Activated CD8-positive, alpha-beta memory T cell treated with anti-CD3 and anti-CD28 coated beads for 36 hours (primary cell): ENCODE measurements around the gene FGF7. TPM values are rescaled to one million over a fixed set of nuclear protein-coding genes. Genes with fewer than 3 reads are reported as not detected.
"Not testable (repeated sequence)": the region's sequence is repeated elsewhere in the genome, so short reads cannot be mapped to it uniquely, and the experiment has no call there.

Experiments used
- CTCF ChIA-PET: fragments of 350-600 bp; sonication (Branson Sonifier 250); formaldehyde crosslinking; loops from one replicate; lab custom pipeline; 2021; ENCODE audit warnings: antibody characterized with exemption; lab: Charles Lee
- POLR2A ChIA-PET: fragments of 350-600 bp; sonication (Branson Sonifier 250); formaldehyde crosslinking; loops from one replicate; lab custom pipeline; 2021; ENCODE audit warnings: antibody characterized with exemption; lab: Charles Lee
- total RNA-seq, 2 experiments: library from RNA; stranded (reverse); gene quantifications; one replicate each; pipeline ENCODE4 v1.2.3, GENCODE V29; 2021

The FGF7 gene
- total RNA-seq, 2 experiments from 2014 or later = not detected

DNA sequence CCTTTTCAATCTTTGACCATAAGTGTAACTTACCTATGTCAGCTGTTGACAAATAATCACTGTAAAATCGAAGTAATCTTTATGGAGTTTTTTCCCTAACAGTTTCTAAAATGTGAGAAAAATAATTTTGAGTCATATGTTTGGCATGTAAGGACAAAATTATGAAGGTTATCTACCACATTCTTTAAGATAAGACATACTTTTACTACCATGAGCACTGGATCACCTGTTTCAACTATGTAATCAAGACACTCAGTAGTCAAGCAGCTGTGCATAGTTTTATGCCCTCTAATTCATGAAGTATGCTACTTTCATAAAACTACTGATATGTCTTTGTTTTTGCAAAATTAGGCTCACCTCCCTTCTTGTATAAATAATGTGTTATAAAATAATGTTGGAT lies 12.1 kb downstream of the FGF7 start:
- POLR2A ChIA-PET = no interaction called here

DNA sequence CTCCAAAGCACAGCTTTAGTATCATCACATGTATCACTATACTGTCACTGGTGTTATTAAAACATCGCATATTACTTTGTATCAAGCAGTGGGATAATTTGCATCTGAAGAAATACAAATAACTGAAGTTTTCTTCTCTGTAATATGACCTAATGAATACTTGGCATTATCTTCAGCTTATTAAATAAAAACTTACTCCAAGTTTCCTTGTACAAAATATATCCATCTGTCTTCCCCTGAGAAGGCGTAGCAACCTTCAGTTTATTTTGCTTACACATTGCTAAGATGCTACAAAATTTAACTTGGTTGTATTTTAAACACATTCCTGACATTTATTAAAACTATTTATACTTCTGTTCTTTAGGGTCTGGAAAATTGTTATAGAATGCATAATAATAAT lies 13.7 kb downstream of the FGF7 start:
- CTCF ChIA-PET = no interaction called here

More for the DNA sequence above, 12.1 kb downstream of the FGF7 start:
- CTCF ChIA-PET = no interaction called here

DNA sequence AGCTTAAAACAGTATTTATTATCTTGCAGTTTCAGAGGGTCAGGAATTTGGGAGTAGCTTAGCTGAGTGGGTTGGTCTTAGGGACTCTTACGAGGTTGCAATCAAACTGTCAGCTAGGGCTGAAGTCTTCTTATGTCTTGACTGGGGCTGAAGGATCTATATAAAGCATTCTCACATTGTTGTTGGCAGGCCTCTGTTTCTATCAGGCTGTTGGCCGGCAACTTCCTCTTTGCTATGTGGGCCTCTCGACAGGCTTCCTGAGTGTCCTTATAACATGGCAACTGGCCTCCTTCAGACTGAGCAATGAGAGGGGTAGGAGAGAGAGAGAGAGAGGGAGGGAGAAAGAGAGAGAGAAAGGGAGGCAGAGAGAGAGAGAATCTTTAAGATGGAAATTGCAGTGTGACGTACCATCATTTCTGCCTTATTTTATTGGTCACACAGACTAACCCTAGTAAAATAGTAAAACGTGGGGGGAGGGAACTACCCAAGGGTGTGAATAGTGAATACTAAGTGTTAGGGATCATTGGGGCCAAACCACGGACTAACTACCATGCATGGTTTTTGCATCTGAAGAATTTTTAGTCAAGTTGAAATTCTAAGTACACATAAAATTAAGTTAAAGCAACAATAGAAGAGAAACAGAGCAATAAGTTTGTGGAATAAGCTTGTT lies 16.1 kb downstream of the FGF7 start:
- ChIA-PET POLR2A (no interaction called here), CTCF (no interaction called here)

More for the DNA sequence above, 13.7 kb downstream of the FGF7 start:
- POLR2A ChIA-PET = no interaction called here

DNA sequence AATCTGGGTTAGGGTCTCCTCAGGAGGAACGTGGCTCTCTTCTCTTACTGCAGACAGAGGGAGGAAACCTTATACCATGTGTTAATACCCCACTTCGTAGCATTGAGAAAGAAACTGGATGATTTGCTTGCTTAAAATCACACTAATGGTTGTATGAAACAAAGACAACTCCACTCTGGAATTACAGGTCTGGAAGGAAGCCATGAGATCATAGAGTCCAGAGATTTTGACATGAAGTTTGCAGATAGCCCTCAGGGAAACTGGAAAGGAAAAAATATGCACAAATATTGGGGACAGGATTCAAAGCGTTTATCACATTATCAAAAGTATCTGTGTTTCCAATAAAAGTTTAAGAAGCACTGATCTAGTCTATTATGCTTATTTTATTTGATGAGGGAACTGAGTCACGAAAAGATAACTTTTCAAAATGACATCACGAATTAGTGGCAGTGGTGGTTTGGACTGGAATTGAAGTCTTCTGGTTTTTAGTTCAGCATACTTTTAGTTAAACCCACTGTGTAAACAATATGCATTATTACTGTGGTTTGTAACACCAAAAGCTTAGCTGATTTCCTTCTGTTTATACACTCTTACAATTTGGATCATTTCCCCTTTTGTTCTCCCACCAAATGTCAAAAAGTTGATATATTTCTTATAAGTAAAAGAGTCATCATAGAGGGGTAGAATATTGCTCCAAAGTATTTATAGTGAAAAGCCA lies 16.8 kb downstream of the FGF7 start:
- POLR2A ChIA-PET = no interaction called here

DNA sequence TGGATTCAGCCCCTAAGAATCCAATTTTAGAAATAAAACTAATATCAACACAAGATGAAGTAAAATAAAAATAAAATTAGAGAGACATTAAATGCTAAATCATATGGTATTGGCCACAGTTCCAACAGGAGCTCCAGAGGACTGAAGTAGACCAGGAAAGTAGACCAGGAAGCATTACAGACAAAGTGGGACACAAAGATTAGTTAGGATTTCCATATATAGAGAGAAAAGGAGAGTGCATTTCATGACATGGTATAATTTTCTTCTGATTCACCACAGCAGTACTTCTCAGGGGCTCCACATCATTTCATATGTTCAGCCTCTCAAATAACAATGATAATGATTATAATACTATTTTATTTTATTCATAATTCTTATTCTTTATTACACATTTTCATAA lies 18.3 kb downstream of the FGF7 start:
- ChIA-PET POLR2A (no interaction called here), CTCF (no interaction called here)

More for the DNA sequence above, 16.8 kb downstream of the FGF7 start:
- CTCF ChIA-PET = no interaction called here

DNA sequence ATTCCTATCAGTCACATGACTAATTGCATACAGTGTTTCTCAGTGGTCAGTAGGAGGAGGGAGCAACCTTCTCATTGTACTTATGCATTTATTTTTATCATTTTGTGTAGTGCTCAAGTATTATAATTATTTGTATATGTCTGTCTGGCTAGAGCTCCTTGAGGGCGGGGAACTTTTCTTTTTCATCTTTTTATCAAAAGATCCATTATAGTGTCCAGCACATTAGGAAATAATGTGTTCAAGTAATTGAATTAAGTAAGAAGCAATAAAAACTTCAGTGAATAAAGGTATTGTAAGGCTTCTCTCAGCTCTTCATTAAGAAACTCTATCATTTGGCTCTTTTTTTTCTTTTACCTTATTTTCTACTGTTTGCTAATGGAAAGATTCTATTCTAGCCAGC lies 18.8 kb downstream of the FGF7 start:
- CTCF ChIA-PET = no interaction called here

DNA sequence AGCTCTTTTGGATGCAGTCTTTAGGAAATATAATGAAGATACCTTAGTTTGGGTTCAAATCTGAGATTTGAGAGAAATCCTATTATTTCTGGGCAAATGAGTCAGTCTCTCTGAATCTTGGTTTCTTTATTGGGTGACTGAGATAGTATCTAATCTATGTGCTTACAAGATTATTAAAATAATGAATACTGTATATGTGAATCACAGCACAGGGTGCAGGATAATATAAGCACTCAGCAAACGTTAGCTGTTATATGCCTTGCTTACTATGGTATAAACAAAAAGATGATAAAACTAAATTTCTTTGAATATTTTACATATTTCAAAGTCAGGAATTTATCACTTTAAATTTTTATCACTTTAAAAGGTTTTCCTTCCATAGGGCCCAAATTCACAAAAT lies 29.6 kb downstream of the FGF7 start:
- ChIA-PET CTCF (no interaction called here), POLR2A (no interaction called here)

More for the DNA sequence above, 18.8 kb downstream of the FGF7 start:
- POLR2A ChIA-PET = no interaction called here

DNA sequence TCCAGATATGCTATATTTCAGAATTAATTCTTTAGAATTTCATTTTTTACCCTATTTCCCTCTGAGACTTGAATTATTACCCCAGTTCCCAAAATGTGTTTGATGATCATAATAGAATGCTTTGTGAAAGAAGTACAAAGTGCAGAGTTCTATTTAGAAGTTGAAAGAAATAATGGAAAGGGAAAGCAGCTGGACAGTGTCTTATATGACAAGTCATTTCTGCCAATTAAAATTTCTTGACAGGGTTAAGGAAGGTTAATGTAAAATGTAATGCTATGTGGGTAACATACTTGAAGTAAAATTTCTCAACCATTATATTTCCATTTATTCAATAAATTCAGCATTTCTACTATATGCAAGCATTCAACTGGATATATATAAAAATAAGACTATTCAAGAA lies 33.1 kb downstream of the FGF7 start:
- ChIA-PET CTCF (no interaction called here), POLR2A (no interaction called here)

DNA sequence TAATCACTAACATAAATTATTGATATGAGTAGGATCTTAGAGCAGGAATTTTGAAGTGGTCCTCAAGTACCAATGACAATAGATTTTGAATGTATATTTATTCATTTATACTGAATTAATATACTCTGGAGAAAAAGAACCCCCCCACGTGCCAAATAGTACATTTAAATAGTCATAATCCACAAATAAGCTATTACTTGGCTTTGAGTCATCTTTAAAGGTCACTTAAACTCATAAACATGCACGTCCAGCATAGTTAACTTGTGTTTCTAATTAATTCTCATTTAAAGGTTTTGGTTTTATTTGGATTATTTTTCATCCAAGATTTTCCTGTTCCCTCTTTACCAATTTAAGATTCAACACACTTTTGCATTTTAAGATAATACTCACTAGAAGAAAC lies 35.1 kb downstream of the FGF7 start:
- CTCF ChIA-PET = no interaction called here
- POLR2A ChIA-PET = no interaction called here

DNA sequence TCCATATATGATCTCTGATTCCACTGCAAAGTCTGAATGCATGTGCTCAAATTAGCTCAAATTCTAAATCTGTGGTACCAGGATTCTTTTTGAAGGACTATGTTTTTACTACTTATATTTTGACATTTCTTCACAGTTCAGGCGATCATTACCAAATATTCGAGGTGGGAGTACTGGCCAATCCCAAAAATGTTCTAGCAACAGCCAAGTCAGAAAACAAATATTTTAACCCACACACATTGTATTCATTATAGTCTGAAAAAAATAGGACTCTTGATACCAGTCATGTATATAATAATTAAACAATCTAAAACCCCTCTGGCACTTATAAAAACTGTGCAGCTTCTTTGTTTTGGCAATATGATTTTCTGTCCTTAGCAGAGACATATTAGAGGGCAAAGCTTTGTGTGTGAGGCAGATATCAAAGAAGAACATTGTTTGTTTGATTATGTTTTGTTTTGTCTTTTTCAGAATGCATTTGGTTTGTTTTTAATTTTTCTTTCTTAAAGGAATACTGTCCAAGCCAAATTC lies 37.4 kb downstream of the FGF7 start:
- ChIA-PET CTCF (no interaction called here), POLR2A (no interaction called here)

DNA sequence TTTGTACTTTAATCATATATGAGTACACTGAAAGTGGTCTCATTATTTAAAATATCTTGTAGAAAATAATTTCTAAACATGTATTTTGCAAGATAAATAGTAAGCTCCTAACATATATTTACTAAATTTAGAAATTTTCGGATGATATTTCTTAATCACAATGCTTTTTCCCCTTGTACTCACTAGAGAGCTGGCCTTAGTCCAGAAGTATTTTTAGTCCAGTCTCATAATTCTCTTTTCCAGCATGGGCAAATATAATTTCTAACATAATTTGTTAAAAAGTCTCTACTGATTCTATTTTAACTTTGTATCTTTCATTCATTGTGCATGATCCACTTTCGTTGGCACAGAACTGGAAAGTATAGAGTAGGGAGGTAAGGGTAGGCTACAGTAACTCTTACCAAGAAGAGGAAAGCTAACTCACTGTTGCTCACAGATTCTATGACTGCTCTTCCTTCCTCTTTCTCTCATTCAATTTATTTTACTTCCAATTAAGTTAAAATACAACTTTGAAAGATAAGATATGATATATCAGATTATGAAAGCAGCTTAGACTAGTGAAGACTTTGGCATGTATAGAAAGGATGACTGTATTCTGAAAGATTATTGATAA lies 39.3 kb downstream of the FGF7 start:
- POLR2A ChIA-PET = no interaction called here
- CTCF ChIA-PET = no interaction called here

DNA sequence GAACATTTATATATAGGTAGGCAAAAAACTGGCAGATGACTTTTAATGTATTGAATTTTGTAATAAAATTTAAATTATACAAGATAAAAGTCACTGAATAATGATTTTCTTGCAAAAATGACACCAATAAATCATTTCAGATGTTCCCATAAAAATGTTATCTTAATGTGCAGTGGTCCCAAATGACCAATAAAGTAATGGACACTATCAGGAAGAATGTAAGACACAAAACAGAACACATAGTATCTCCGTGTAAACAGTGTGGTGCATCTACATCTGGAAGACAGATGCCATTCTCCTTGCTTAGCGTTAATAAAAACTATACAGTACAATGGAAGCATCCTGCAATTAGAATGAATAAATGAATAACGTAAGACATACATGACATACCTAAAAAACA lies 41.5 kb downstream of the FGF7 start:
- ChIA-PET CTCF (no interaction called here), POLR2A (no interaction called here)

DNA sequence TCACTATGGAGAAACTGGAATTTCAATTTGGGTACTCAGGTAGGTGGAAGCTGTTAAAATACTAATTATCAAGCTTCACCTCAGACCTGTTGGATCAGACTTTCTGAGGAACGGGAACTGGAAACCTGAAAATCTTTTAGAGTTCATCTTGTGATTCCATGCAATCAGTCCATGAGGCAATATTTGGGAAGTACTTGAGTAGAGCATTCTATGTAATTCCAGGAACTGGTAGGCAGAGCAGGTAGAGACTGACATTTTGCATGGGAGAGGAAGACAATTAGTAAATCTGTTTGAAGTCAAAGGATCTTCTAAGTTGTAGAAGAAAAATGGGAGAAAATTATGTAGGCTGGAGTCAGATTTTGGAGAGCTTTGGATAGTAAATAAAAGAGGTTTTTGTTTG lies 43.1 kb downstream of the FGF7 start:
- POLR2A ChIA-PET = no interaction called here

DNA sequence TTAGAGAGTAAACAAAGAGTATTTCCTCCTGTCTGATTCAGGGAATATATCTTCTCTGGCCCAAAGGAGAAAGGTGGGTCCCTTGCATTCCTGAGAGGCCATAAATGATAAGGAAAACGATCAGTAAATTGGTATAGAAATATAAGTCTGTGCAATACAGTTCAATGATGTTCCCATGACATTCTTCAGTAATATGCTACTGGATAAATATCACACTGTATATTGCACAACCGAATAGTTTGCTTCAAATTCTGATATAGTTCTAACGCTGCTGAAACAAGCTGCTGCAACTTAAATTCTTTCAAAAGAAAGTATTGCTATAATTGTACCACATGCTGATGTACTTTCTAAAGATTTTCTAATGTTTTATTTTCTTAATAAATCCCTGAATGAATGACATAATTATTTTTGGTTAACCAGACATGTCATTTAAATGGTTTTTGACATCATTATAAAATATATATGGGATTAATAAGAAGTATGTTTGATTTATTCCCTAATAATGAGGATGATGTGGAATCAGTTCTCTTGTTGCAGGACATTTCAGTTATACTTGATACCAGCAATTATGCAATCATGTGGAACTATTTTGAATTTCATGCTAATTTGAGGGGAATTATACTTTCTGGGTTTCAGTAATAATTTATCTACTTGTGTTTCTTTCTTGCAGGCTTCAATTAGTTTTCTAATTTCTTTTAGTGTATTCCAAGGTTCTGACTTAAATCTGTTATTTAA lies 44.9 kb downstream of the FGF7 start:
- CTCF ChIA-PET = no interaction called here
- POLR2A ChIA-PET = no interaction called here

More for the DNA sequence above, 43.1 kb downstream of the FGF7 start:
- CTCF ChIA-PET = no interaction called here

DNA sequence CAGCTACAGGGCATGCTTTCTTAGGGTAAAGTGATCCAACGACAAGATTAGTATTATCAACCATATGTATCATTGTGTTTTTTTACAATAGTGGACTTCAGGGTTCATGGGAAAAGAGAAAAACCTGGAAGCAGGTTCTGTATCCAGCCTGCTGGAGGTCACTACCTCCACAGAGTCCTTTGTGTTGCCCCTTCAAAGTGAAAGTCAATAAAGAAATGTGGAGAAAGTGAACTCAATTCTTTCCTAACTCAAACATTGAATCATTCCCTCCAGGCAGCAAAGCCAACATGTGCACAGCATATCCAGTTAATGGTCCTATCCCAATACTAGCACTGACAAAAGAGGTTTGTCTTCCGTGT lies 45.4 kb downstream of the FGF7 start:
- POLR2A ChIA-PET = no interaction called here
- CTCF ChIA-PET = no interaction called here

DNA sequence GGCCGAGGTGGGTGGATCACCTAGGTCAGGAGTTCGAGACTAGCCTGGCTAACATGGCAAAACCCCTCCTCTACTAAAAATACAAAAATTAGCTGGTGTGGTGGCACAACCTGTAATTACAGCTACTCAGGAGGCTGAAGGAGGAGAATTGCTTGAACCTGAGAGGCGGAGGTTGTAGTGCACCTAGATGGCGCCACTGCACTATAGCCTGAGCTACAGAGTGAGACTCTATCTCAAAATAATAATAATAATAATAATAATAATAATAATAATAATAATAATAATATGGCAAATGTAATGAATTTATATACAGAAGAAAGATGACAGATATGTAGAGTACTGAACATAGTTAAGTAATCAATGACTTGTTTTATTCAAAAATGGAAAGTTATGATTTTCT lies 48.2 kb downstream of the FGF7 start:
- CTCF ChIA-PET, POLR2A ChIA-PET: not testable (repeated sequence)

DNA sequence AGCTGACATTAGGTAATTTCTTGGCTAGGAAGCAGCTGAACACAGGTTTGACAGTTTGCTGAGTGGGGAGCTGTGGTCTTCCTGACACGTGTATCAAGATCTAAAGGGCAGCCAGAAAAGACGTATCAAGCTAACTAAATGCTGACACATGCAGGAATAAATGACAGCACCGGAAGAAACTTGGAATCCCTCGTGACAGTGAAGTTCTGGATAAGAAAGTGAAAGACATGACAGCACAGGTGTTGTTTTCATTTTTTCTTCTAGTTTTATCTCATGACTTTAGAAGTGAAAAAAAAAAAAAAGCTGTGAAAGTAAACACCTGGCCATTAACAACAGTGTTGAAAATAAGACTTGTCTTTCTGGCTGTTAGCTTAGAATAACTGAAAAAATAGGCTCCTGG lies 48.7 kb downstream of the FGF7 start:
- CTCF ChIA-PET = no interaction called here

DNA sequence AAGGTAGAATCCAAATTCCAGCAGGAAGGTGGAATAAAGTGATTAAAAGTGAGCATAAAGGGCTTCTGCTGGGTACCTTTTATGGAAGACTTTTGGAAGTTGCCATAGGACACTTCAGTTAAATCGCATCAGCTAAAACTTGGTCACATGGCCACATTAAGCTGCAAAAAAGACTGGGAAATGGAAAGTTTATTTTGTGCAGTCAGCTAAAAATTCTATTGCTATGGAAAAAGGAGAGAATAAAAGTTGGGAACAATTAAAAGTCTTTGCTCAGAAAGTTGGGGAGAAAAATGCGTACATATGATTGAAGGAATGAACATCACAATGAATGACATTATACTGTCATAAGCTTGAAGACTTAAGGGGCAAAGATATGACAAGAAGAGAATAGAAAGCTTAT lies 49.3 kb downstream of the FGF7 start:
- CTCF ChIA-PET = no interaction called here
- POLR2A ChIA-PET = no interaction called here

More for the DNA sequence above, 48.7 kb downstream of the FGF7 start:
- POLR2A ChIA-PET = no interaction called here

DNA sequence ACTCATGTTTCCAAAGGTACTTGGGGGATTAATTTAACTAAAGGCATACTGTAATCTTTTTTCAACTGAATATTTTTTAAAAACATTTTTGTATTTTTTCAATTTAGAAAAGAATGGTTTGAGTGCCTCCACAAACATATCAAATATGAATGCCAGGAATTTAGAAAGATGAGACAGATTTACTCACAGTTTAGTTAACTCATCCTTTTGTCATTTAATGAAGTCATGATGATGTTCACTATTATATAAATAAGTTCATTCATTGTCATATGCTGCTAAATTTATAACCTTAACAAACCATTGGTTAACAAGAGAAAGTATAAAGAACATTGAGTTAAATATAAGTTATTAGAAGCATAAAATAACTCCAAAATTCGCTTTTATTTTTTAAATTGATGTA lies 50.0 kb downstream of the FGF7 start:
- POLR2A ChIA-PET = no interaction called here
- CTCF ChIA-PET = no interaction called here

DNA sequence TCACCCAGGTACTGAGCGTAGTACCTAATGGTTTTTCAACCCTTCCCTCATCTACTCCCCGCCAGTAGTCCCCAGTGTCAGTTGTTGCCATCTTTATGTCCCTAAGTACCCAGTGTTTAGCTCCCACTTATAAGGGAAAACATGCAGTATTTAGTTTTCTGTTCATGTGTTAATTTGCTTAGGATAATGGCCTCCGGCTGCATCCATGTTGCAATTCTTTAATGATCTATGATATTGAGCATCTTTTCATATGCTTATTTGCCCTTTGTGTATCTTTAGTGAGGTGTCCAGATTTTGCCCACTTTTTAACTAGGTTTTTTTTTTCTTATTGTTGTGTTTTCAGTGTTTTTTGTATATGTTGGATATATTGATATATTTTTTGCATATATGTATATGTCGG lies 55.0 kb downstream of the FGF7 start:
- CTCF ChIA-PET = not testable (repeated sequence)
- POLR2A ChIA-PET = interaction anchor here (0.7 kb wide), 1 partner anchor 433 kb away, joined by 3 read pairs; no protein-coding TSS in a partner anchor
